Common myeloid progenitor, CD34-positive (primary cell): ENCODE results near the gene OGG1.

Source experiments
- CTCF ChIA-PET: fragments of 350-600 bp; sonication (Branson Sonifier 250); formaldehyde crosslinking; loops from one replicate; lab custom pipeline; 2021; ENCODE audit warnings: antibody characterized with exemption; lab: Charles Lee
- POLR2A ChIA-PET: fragments of 350-600 bp; sonication (Branson Sonifier 250); formaldehyde crosslinking; loops from one replicate; lab custom pipeline; 2021; ENCODE audit warnings: antibody characterized with exemption; lab: Charles Lee
- DNase-seq, 3 donors: peaks; one replicate each; pipeline versions ENCODE4 v3.0.0 to v3.0.0-alpha.2; 2013
- H3K27ac ChIP-seq, 2 experiments: 1 replicate in 1 of 2; 2 replicates in 1 of 2; pipeline ENCODE4 v1.7.0; 2013; ENCODE audit warnings: inconsistent platforms in 2 of 2, low read length in 2 of 2, mild to moderate bottlenecking in 2 of 2, low read depth in 1 of 2, moderate library complexity in 1 of 2; ENCODE audit not compliant: severe bottlenecking in 2 of 2, insufficient read depth in 1 of 2, poor library complexity in 1 of 2
- H3K27me3 ChIP-seq, 5 experiments: replicated peaks in 2 of 5; 1 replicate in 3 of 5; 2 replicates in 2 of 5; pipeline versions ENCODE4 v1.6.1 to v1.7.0; 2013; ENCODE audit warnings: low read length in 4 of 5, mild to moderate bottlenecking in 2 of 5, moderate library complexity in 2 of 5, inconsistent platforms in 1 of 5; ENCODE audit not compliant: insufficient read depth in 5 of 5, control insufficient read depth in 4 of 5
- H3K36me3 ChIP-seq, 4 experiments: 1 replicate in 2 of 4; 2 replicates in 2 of 4; pipeline versions ENCODE4 v1.6.1 to v1.7.0; 2013; ENCODE audit warnings: low read length in 3 of 4, control low read depth in 1 of 4, mild to moderate bottlenecking in 1 of 4; ENCODE audit not compliant: control insufficient read depth in 4 of 4, insufficient read depth in 4 of 4
- H3K4me1 ChIP-seq, 4 experiments: 1 replicate in 3 of 4; 2 replicates in 1 of 4; pipeline versions ENCODE4 v1.6.1 to v1.7.1; 2013; ENCODE audit warnings: low read length in 3 of 4, mild to moderate bottlenecking in 3 of 4, control low read depth in 1 of 4, inconsistent platforms in 1 of 4, moderate library complexity in 1 of 4; ENCODE audit not compliant: control insufficient read depth in 4 of 4, insufficient read depth in 4 of 4; ENCODE audit errors: control extremely low read depth in 1 of 4
- H3K4me3 ChIP-seq, 7 experiments: 1 replicate in 4 of 7; 2 replicates in 3 of 7; pipeline versions ENCODE4 v1.5.1 to v1.7.0; 2013; ENCODE audit warnings: mild to moderate bottlenecking in 7 of 7, low read length in 6 of 7, moderate library complexity in 6 of 7, inconsistent platforms in 2 of 7, low read depth in 2 of 7, control low read depth in 1 of 7; ENCODE audit not compliant: insufficient read depth in 4 of 7, control insufficient read depth in 1 of 7; ENCODE audit errors: extremely low read depth in 1 of 7
- H3K9me3 ChIP-seq, 5 experiments: 1 replicate in 4 of 5; 2 replicates in 1 of 5; pipeline versions ENCODE4 v1.6.1 to v1.7.1; 2013; ENCODE audit warnings: low read length in 4 of 5, mild to moderate bottlenecking in 2 of 5, inconsistent platforms in 1 of 5, low read depth in 1 of 5, moderate library complexity in 1 of 5; ENCODE audit not compliant: control insufficient read depth in 4 of 5, insufficient read depth in 2 of 5; ENCODE audit errors: control extremely low read depth in 1 of 5
- WGBS: methylation state at CpG from one replicate; pipeline ENCODE4 v1.1.5; 2013; ENCODE audit not compliant: insufficient coverage; 5-methylcytosine and 5-hydroxymethylcytosine counted together

Gene OGG1

DNA sequence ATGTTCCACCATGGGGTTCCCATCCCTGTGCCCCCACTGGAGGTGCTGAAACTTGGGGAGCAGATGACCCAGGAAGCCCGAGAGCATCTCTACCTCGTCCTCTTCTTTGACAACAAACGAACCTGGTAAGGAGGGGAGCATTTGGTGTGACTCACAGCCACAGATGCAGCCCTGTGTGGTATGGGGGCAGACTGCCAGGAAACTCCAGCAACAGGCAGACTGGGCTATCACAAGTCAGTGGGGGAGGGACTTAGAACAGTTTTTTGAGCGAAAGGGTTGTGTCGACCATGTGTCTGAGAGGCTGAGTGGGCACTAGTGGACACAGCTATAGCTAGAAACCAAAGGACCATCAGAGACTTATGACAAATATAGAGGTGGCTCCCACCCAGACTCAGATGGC lies 3.4 kb upstream of the OGG1 start:
- WGBS: 94% methylated on average over 5 of the region's 5 CpGs
- peaks cover 27 to 81% (median 69%) of the 10 kb centered on the region in 4 experiments for H3K36me3 ChIP-seq
- ChIA-PET CTCF (interaction anchor here (2.3 to 9.5 kb wide), 3 partner anchors 9 to 19 kb away, joined by 7 to 68 read pairs (median 13); partner anchors contain the start of gene BRPF1), POLR2A (no interaction called here)
- no peak overlapping the region for H3K4me3 ChIP-seq
- DNase-seq: peak in 1 of 3 donors; percentile 26
- no peak overlapping the region for H3K27ac ChIP-seq
- no peaks in the 10 kb centered on the region for H3K27me3 ChIP-seq
- H3K9me3 ChIP-seq: no peaks in the 10 kb centered on the region
- peaks cover 0 to 22% (median 16%) of the 10 kb centered on the region in 4 experiments for H3K4me1 ChIP-seq

DNA sequence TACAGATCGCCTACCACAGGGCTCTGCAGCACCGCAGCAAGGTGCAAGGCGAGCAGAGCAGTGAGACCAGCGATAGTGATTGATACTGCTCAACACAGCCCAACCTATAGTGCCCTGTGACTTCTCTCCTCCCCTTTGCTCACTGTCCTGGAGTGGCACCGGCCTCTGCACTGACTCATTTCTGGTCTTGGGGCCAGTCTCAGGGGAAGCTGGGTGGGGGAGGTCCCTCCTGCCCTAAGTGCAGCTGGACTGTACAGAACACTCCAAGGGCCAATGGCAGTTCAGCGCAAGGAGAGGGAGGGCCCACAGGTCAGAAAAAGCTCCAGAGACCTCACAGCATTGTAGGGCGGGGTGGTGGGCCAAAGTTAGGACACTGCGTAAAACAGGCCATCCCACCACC lies 2.5 kb upstream of the OGG1 start:
- no peaks in the 10 kb centered on the region for H3K9me3 ChIP-seq
- DNase-seq: no peak
- 98% methylated on average over 5 of the region's 8 CpGs for WGBS
- no peaks in the 10 kb centered on the region for H3K27me3 ChIP-seq
- ChIA-PET CTCF (interaction anchor here (2.9 to 9.5 kb wide), 2 partner anchors 10 to 15 kb away, joined by 13 to 68 read pairs; partner anchors contain the start of gene BRPF1), POLR2A (no interaction called here)
- peaks cover 0 to 26% (median 16%) of the 10 kb centered on the region in 4 experiments for H3K4me1 ChIP-seq
- H3K36me3 ChIP-seq: peaks cover 23 to 79% (median 65%) of the 10 kb centered on the region in 4 experiments
- no peak overlapping the region for H3K4me3 ChIP-seq
- H3K27ac ChIP-seq: no peak overlapping the region

DNA sequence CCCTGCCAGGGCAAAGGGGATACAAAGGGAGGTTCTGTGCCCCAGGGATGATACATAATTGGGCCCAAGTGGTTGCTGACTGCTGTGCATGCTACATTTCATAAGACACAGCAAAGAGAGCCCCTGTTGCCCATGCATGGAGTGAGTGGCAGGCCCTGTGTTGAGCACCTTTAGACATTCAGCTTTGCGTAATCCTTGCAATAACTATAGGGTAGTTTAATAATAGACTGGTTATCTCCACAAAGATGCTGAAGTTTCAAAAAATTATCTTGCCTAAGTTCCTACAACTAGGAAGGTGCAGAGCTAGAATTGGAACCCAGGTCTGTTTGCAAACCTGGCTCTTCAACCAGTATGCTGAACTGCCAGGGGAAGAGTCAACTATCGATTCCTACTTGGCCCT lies 1.7 kb upstream of the OGG1 start:
- DNase-seq: no peak
- ChIA-PET POLR2A (interaction anchor here (1.0 kb wide), 1 partner anchor 10 kb away, joined by 3 read pairs; no protein-coding TSS in a partner anchor), CTCF (interaction anchor here (1.4 to 9.5 kb wide), 2 partner anchors 15 to 45 kb away, joined by 3 to 68 read pairs; partner anchors contain the start of genes ARPC4, BRPF1 and TADA3)
- Histone ChIP-seq H3K4me1 (peaks cover 0 to 26% (median 16%) of the 10 kb centered on the region in 4 experiments), H3K9me3 (no peaks in the 10 kb centered on the region), H3K27ac (no peak overlapping the region), H3K36me3 (peaks cover 15 to 74% (median 58%) of the 10 kb centered on the region in 4 experiments), H3K4me3 (no peak overlapping the region), H3K27me3 (no peaks in the 10 kb centered on the region)
- WGBS: 100% methylated on average over 2 of the region's 2 CpGs

- peak overlapping the region; percentile 61 to 89 (median 70) for H3K4me3 ChIP-seq
- no peaks in the 10 kb centered on the region for H3K9me3 ChIP-seq
- DNase-seq: no peak
- ChIA-PET CTCF (interaction anchor here (0.8 to 9.5 kb wide), 7 partner anchors 8 to 43 kb away, joined by 3 to 68 read pairs (median 4); partner anchors contain the start of genes ARPC4, BRPF1 and TADA3), POLR2A (interaction anchor here (2.3 kb wide), 1 partner anchor 17 kb away, joined by 16 read pairs; the partner anchor contains the start of gene BRPF1)
- H3K36me3 ChIP-seq: peaks cover 6 to 63% (median 45%) of the 10 kb centered on the region in 4 experiments
- no peaks in the 10 kb centered on the region for H3K27me3 ChIP-seq
- 24% methylated on average over 19 of the region's 19 CpGs for WGBS
- H3K27ac ChIP-seq: peak overlapping the region; percentile 25 to 67
- H3K4me1 ChIP-seq: peaks cover 0 to 28% (median 16%) of the 10 kb centered on the region in 4 experiments
These were observed 482 bp upstream of the OGG1 start for GRCh38 chr3:9749296-9749644.

GRCh38 chr3:9750556-9751411 lies 1.0 kb downstream of the OGG1 start:
- peak in 1 of 3 donors; percentile 26 for DNase-seq
- ChIA-PET POLR2A (interaction anchor here (0.6 to 2.3 kb wide), 2 partner anchors 19 to 115 kb away, joined by 3 to 16 read pairs; partner anchors contain the start of gene BRPF1), CTCF (interaction anchor here (1.5 kb wide), 1 partner anchor 42 kb away, joined by 4 read pairs; the partner anchor contains the start of genes ARPC4 and TADA3)
- WGBS: 71% methylated on average over 15 of the region's 17 CpGs
- Histone ChIP-seq H3K27me3 (no peaks in the 10 kb centered on the region), H3K4me3 (peak overlapping the region; percentile 61 to 89 (median 75)), H3K27ac (peak overlapping the region in 1 of 2 experiments; percentile 67), H3K4me1 (peaks cover 0 to 38% (median 21%) of the 10 kb centered on the region in 4 experiments), H3K36me3 (peaks cover 3 to 56% (median 33%) of the 10 kb centered on the region in 4 experiments), H3K9me3 (no peaks in the 10 kb centered on the region)

DNA sequence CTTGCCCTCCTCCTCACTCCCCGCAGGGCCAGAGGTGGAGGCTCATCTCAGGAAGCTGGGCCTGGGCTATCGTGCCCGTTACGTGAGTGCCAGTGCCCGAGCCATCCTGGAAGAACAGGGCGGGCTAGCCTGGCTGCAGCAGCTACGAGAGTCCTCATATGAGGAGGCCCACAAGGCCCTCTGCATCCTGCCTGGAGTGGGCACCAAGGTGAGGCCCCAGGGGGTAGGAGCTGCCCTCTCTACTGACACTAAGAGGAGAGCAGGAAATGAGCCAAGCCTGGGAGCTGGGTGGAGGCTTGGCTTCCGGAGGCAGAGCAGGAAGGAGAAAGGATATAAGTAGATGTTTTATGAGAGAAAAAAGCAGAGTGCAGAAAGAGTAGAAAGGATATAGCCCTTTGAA lies 4.9 kb downstream of the OGG1 start:
- Histone ChIP-seq H3K36me3 (peaks cover 4 to 57% (median 29%) of the 10 kb centered on the region in 4 experiments), H3K4me1 (peaks cover 0 to 30% (median 14%) of the 10 kb centered on the region in 4 experiments)
- POLR2A ChIA-PET: no interaction called here

More for the DNA sequence above, 4.9 kb downstream of the OGG1 start:
- Histone ChIP-seq H3K9me3 (no peaks in the 10 kb centered on the region), H3K4me3 (peak overlapping the region in 1 of 7 experiments; percentile 8), H3K27ac (no peak overlapping the region), H3K27me3 (no peaks in the 10 kb centered on the region)
- 73% methylated on average over 6 of the region's 8 CpGs for WGBS
- CTCF ChIA-PET: interaction anchor here (1.1 to 1.7 kb wide), 4 partner anchors 8 to 36 kb away, joined by 3 to 6 read pairs (median 4); no protein-coding TSS in a partner anchor
- no peak for DNase-seq
